Activated CD4-positive, alpha-beta T cell treated with anti-CD3 and anti-CD28 coated beads, Interleukin-2, amount 50 U/mL, for 1 hour (primary cell): ENCODE measurements around the gene BCL2.
"Not testable (repeated sequence)": the region's sequence is repeated elsewhere in the genome, so short reads cannot be mapped to it uniquely, and the experiment has no call there.

Source experiments
- DNase-seq: peaks from one replicate; pipeline ENCODE4 v3.0.0-alpha.2; 2020

The BCL2 gene

GRCh38 chr18:63257453-63257852, 62.1 kb downstream of the BCL2 start:
- no peak for DNase-seq

- DNase-seq, result no peak
Measured at GRCh38 chr18:63255435-63255834, 64.1 kb downstream of the BCL2 start.

DNA sequence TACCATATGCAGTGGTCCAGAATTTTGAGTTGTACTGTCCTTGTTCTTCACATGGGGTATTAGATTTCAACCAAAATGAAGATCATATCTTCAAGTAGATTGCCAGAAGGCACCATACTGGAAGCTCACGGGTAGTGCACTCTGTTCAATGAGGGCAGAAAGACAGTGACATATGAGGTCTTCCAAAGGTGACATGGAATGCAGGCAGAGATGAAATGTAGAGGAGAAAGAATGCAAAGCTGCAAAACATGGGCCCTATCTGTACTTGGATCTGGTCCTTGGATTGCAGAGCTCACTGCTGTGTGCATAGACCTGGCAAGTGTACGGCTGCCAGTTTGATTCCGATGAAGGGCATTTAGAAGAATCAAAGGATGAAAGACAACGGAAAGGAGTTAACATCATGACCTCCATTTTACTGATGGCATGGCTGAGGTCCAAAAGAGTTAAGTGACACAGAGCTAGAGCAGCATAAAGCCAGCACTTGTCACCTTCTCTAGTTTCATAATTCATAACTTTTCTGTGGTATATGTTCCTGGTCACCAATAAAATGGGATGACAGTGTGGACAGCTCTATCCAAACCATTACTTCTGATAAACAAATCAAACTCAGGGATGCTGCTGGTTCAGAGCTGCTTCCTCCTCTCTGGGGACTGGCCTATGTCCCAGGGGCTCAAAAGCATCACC, 64.7 kb downstream of the BCL2 start:
- DNase-seq, result no peak

GRCh38 chr18:63253428-63254372, 65.9 kb downstream of the BCL2 start:
- no peak for DNase-seq

- DNase-seq, result no peak
Measured at GRCh38 chr18:63253014-63253413, 66.6 kb downstream of the BCL2 start.

GRCh38 chr18:63249771-63250170, 69.8 kb downstream of the BCL2 start:
- no peak for DNase-seq

GRCh38 chr18:63247926-63248325, 71.6 kb downstream of the BCL2 start:
- no peak for DNase-seq

GRCh38 chr18:63247506-63247905, 72.1 kb downstream of the BCL2 start:
- no peak for DNase-seq

DNA sequence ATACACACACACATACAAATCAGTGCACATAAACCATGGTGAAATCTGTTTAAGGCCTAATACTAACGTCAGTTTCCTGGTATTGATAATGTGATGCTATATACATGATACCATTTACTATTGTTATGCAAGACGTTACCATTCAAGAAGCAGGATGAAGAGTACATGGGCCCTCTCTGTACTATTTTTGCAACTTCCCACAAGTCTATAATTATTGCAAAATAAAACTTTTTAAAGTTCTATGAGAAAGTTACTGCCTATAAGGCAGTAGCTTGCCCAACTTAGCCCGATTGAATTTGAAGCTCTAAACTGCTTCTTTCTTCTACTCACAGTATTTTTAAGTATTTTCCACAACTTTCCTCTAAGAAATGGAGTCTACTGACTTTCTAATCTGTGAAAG, 74.0 kb downstream of the BCL2 start:
- no peak for DNase-seq

- no peak for DNase-seq
Measured at GRCh38 chr18:63244607-63245006, 75.0 kb downstream of the BCL2 start.

- DNase-seq, result no peak
Measured at GRCh38 chr18:63241760-63242159, 77.8 kb downstream of the BCL2 start.

GRCh38 chr18:63241317-63241712, 78.3 kb downstream of the BCL2 start:
- DNase-seq, result no peak

- no peak for DNase-seq
Measured at GRCh38 chr18:63240531-63241316, 78.8 kb downstream of the BCL2 start.

GRCh38 chr18:63238693-63239075, 80.9 kb downstream of the BCL2 start:
- no peak for DNase-seq

GRCh38 chr18:63237881-63238692, 81.5 kb downstream of the BCL2 start:
- no peak for DNase-seq

DNA sequence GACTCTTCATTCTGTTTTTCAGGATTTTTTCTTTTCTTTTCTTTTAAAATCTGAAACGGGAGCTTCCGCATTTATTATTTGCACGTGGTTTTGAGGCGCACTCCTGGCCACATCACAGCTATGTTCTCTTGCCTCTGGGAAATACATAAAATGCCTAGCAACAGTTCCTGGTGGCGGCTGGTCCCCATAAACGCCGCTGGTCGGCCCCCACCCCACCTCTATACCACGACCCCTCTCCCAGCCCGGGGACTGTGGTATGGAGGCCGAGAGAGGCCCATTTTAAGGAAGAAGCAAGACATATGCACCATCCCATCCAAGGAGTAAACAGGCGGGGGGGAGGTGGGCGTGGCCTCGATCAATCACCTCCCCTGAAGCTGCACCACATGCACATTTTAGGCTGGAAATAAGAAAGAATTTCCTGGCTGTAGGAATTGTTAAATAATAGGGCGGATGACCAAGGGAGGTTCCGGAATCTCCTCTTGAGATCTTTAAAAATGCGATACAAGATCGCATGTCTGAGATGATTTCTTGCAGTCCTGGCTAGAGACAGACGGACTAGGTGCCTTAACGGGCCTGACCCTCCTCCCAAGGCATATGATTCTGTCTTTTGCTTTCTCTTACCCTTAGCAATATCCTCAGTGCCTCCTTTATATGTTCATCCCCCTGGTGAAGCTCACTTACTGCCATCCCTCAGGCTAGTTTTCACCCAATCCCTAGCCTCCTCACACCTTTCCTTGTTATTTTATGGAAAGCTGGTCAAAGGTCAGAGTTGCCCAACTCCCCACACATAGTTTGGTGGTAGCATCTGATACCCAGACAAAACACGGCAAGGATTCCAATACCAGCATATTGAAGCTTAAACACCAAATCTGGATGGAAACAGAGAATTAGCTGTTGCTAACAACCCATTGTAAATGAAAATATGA, 82.4 kb downstream of the BCL2 start:
- no peak for DNase-seq

GRCh38 chr18:63236406-63236805, 83.2 kb downstream of the BCL2 start:
- no peak for DNase-seq

- not testable (repeated sequence) for DNase-seq
Measured at GRCh38 chr18:63235920-63236319, 83.6 kb downstream of the BCL2 start.

DNA sequence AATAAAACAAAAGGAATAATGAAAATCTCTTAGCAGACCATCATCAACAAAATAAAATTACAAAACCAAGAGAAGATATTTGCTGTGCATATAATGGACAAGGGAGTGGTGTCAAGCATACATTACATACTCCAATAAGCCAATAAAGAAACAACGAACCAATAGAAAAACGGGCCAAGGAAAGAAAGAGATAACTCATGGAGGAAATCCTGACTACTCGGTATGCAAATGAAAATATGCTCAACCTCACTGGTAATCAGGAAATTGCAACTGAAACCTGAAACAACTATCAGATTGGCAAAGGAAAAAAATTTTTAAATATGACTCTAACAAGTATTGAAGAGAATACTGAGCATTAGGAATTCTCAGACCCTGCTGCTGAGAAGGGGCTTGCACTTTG, 84.7 kb downstream of the BCL2 start:
- no peak for DNase-seq

DNA sequence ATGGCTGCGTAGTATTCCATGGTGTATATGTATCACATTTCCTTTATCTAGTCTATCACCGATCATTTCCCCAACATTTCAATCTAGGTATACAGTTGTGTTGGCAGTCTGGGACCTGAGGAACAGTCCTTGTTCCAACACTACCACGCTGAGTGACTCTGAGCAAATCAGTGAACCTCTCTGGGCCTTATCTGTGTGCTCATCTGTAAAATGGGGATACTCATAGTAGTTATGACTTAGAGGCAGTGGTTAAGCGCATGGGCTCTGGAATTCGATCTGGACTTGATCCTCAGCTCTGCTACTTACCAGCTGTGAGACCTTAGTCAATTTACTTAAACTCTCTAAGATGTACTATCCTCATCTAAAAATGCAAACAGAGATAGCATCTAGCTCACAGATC, 85.1 kb downstream of the BCL2 start:
- DNase-seq, result no peak

- no peak for DNase-seq
Measured at GRCh38 chr18:63233334-63233733, 86.2 kb downstream of the BCL2 start.
